GM19025 (cell line): ENCODE results near the gene CFLAR.
"Not testable (repeated sequence)": the region's sequence is repeated elsewhere in the genome, so short reads cannot be mapped to it uniquely, and the experiment has no call there.

Source experiments
- ATAC-seq: cut with Tn5 transposase; IDR thresholded peaks from one replicate; pipeline ENCODE4 v1.9.1; 2021; ENCODE audit warnings: mild to moderate bottlenecking, low read depth, moderate library complexity; ENCODE audit not compliant: unreplicated experiment

CFLAR gene

DNA sequence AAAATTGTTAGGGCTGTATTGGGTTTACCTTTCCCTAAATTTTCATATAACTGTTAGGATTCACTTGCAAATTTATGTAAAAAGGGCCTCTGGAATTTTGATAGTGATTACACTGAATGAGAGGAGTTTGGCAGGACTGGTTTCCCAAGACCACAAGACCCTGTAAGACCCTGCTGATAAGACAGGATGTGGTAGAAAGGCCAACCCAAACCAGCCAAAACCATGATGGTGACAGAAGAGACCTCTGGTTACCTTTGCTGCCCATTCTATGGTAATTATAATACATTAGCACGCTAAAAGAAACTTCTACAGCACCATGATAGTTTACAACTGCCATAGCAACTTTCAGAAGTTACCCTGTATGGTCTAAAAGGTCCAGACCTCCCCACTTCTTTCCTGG is 58.7 kb downstream of the CFLAR start:
- no peak for ATAC-seq

DNA sequence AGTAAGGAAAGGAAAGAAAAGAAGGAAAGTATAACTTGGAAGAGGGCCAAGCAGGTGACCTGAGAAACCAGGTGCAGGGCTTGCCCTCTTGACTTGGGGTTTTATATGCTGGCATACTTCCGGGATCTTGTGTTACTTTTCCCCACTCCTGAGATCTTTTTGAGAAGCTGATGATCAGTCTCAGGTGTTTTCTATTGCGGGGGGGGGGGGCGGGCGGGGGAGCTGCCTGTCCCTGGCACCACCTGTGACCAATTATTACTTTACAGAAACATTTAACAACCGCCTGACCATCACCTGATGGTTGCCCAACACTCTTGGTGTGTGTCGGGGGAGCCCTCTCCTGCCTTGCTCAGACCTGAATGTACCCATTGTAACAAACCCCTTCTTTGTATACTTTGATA is 60.1 kb downstream of the CFLAR start:
- ATAC-seq, result no peak

DNA sequence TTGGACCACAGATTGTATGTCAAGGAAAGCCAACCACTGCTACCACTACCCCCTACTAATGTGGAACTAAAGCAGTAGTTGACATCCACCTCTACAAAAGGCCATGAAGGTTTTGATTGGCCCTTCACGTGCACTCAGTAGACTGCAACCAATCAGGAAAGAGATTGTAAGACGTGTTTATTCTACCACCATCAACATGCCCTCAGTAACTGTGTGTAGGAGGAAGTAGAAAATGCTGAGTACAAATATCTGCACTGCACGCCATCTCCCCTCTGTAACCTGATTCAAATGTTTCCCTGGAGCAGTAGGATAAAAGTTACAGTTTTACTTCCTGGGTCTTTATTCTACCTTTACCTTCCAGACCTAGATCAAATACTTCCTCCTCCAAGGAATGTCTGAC is 64.0 kb downstream of the CFLAR start:
- ATAC-seq, result no peak

- peak; percentile 64 for ATAC-seq
Observed at GRCh38 chr2:201182650-201183364, 66.8 kb downstream of the CFLAR start, which contains the start of gene CASP10. Gene CASP10, plus strand, starts transcription at chr2:201183141. Its CDS starts 2,637 bp downstream, at chr2:201185778.

DNA sequence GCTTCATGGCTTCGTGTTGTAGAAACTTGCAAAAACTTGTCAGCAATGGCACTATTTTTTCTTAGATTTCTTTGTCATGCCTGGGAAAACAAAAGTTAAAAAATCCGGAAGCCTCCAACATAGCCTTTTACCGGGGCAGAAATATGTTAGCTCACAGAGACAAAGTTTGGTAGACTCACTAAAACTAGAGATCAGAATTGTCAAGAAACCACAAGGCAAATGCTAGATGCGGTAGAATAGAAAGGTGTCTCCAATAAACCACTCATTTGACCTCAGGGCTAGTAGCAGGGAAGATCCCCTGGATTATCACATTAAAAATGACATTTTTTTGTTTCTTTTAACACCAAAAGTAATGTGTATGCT is 67.4 kb downstream of the CFLAR start:
- ATAC-seq, result no peak

DNA sequence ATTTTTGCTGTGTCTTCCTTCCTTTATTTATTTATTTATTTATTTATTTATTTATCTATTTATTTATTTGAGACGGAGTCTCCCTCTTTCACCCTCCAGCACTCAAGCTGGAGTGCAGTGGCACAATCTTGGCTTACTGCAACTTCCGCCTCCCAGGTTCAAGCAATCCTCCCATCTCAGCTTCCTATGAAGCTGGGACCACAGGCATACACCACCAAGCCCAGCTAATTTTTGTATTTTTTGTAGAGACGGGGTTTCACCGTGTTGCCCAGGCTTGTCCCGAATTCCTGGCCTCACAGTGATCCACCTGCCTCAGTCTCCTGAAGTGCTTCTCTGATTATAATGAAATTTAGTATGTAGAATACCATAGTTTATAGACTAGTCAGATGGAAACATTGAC is 67.9 kb downstream of the CFLAR start:
- not testable (repeated sequence) for ATAC-seq

- ATAC-seq, result not testable (repeated sequence)
Observed at GRCh38 chr2:201184248-201184647, 68.3 kb downstream of the CFLAR start.

GRCh38 chr2:201185863-201186262 is 69.9 kb downstream of the CFLAR start:
- no peak for ATAC-seq

- ATAC-seq, result no peak
Observed at GRCh38 chr2:201186982-201187381, 71.0 kb downstream of the CFLAR start.

DNA sequence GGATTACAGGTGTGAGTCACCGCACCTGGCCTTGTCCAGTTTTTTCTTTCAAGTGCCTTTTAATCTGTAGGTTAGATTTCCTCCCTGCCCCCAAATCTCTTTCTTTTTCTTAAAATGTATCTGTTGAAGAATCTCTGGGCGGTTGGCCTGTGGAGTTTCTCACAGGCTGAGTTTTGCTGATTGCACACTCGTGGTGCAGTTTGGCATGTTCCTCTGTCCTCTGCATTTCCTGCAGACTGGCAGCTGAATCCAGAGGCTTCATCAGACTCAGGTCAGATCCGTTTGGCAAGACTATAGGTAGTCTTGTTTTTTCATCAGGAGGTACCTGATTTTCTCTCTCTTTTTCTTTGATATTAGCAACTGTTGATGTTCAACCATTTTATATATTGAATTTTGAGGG is 72.5 kb downstream of the CFLAR start:
- ATAC-seq, result no peak

DNA sequence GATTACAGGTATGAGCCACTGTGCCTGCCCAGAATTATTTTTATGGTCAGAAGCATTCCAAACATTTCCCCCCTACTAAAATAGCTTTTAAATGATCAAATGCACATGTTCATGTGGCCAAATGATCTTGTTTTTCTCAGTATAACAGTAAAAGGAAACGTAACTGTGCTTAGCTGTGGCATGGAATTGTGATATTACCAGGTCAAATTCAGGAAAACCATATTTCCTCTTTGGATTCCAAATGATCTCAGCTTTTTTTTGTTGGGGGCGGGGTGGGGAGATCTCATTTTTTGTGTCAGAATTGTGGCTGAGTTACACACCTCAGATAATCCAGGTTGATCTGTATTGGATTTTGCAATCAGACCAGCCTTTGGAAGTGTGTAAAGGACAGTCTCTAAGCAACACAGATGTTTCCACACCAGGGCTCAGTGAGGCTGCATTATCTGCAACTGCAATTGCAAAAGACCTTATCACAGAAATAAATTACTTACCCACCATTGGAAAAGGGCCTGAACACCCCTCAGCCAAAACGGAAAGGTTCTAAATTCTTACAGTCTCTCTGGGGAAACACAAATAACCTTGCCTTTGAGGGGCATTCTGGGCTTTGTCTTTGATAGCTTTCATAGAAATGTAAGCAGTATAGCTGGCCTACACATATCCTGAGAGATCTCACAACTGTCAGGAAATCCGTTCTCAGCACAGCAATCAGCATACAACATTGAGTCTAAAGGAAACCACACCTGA is 75.3 kb downstream of the CFLAR start:
- no peak for ATAC-seq

DNA sequence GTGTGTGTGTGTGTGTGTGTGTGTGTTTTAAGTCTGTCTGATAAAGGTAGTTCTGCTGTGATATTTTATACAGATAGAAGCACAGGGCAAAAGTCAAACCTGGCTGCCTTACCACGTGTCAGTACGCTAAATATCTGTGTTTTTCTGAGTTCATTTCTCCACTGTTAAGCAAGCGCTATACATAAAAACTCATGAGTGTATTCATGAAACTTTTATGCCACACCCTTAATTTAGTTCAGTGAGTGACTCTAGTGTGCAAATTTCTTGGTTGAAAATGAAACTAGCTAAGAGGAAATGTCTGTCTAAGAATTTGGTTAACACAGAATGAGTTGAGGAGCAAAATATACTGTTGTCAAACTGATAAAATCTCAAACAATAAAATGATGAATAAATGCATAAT is 78.1 kb downstream of the CFLAR start:
- ATAC-seq, result peak; percentile 91

- ATAC-seq, result no peak
Observed at GRCh38 chr2:201195331-201195730, 79.4 kb downstream of the CFLAR start.

- no peak for ATAC-seq
Observed at GRCh38 chr2:201196003-201196402, 80.0 kb downstream of the CFLAR start.

- ATAC-seq, result no peak
Observed at GRCh38 chr2:201196803-201197202, 80.8 kb downstream of the CFLAR start.

- no peak for ATAC-seq
Observed at GRCh38 chr2:201197781-201198180, 81.8 kb downstream of the CFLAR start.

GRCh38 chr2:201199847-201200246 is 83.9 kb downstream of the CFLAR start:
- ATAC-seq, result no peak

GRCh38 chr2:201200345-201200744 is 84.4 kb downstream of the CFLAR start:
- no peak for ATAC-seq

DNA sequence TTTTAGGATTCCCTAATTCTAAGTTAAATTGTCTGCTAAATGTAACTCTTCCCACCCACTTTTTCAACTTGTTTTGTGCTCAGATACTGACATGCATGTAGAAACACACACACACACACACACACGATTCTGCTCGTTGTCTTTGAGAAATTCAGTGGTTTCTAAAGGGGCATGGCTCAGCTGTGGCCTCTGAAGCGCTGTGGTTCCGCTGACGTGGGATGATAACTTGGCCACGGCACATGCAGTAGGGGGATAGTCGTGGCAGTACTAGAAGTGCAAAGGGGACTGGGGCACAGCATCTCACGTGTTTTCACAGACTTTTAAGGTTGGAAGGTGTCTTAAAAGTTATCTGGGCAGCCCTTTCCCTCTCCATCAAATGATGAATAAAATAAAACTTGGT is 85.4 kb downstream of the CFLAR start:
- ATAC-seq, result no peak

GRCh38 chr2:201203916-201204654 is 88.1 kb downstream of the CFLAR start:
- no peak for ATAC-seq
